Keratinocyte (primary cell): ENCODE measurements around the gene MTMR3. TPM values are rescaled to one million over a fixed set of nuclear protein-coding genes. Genes with fewer than 3 reads are reported as not detected.

Source experiments
- DNase-seq: peaks from one replicate; pipeline ENCODE4 v3.0.0-alpha.2; 2011; ENCODE audit warnings: low read depth, missing footprints, low spot score
- FAIRE-seq: peaks from 2 replicates; lab custom pipeline; 2011; peaks lifted over from hg19 to GRCh38; lab: Jason Lieb, UNC
- H2AFZ ChIP-seq: 2 replicates; pipeline ENCODE4 v1.6.0; 2012; ENCODE audit warnings: low read length, control low read depth, inconsistent platforms; ENCODE audit not compliant: control insufficient read depth
- H3K27ac ChIP-seq: 2 replicates; pipeline ENCODE4 v1.5.1; 2011; ENCODE audit warnings: low read length; ENCODE audit not compliant: control insufficient read depth, insufficient read depth
- H3K27me3 ChIP-seq: 3 replicates; pipeline ENCODE4 v1.6.0; 2011; ENCODE audit warnings: low read length; ENCODE audit not compliant: control insufficient read depth, insufficient read depth; ENCODE audit errors: extremely low read depth
- H3K36me3 ChIP-seq, 2 experiments: 2 replicates in 1 of 2; 3 replicates in 1 of 2; pipeline ENCODE4 v1.5.1; 2011; ENCODE audit warnings: low read length in 2 of 2, mild to moderate bottlenecking in 1 of 2; ENCODE audit not compliant: control insufficient read depth in 2 of 2, insufficient read depth in 2 of 2; ENCODE audit errors: extremely low read depth in 1 of 2
- H3K4me1 ChIP-seq: 3 replicates; pipeline ENCODE4 v1.5.1; 2011; ENCODE audit warnings: low read length; ENCODE audit not compliant: control insufficient read depth, insufficient read depth; ENCODE audit errors: extremely low read depth
- H3K4me2 ChIP-seq: 3 replicates; pipeline ENCODE4 v1.6.0; 2011; ENCODE audit warnings: low read depth, low read length; ENCODE audit not compliant: control insufficient read depth, insufficient read depth; ENCODE audit errors: extremely low read depth
- H3K4me3 ChIP-seq, 3 experiments: fragments of 200-600 bp in 1 of 3; sonication (generic) in 1 of 3; 2 replicates in 2 of 3; 3 replicates in 1 of 3; pipeline ENCODE4 v1.5.1; 2011 to 2016; ENCODE audit warnings: low read length in 3 of 3, mild to moderate bottlenecking in 3 of 3, control low read depth in 2 of 3, inconsistent platforms in 1 of 3, low read depth in 1 of 3, mixed read lengths in 1 of 3, mixed run types in 1 of 3, moderate library complexity in 1 of 3; ENCODE audit not compliant: control insufficient read depth in 2 of 3, insufficient read depth in 2 of 3; ENCODE audit errors: extremely low read depth in 1 of 3
- H3K79me2 ChIP-seq: 2 replicates; pipeline ENCODE4 v1.6.0; 2012; ENCODE audit warnings: low read length; ENCODE audit not compliant: control insufficient read depth, insufficient read depth
- H3K9ac ChIP-seq: 3 replicates; pipeline ENCODE4 v1.6.0; 2011; ENCODE audit warnings: low read length; ENCODE audit not compliant: control insufficient read depth, insufficient read depth; ENCODE audit errors: extremely low read depth
- H3K9me1 ChIP-seq: 3 replicates; pipeline ENCODE4 v1.6.0; 2011; ENCODE audit warnings: low read length; ENCODE audit not compliant: control insufficient read depth, insufficient read depth; ENCODE audit errors: extremely low read depth
- H3K9me3 ChIP-seq: 2 replicates; pipeline ENCODE4 v1.5.1; 2012; ENCODE audit warnings: low read depth, low read length; ENCODE audit not compliant: control insufficient read depth
- H4K20me1 ChIP-seq: 3 replicates; pipeline ENCODE4 v1.6.0; 2011; ENCODE audit warnings: low read length; ENCODE audit not compliant: control insufficient read depth, insufficient read depth; ENCODE audit errors: extremely low read depth
- EZH2 ChIP-seq: IDR thresholded peaks from one replicate; pipeline ENCODE4 v1.6.1; 2012; ENCODE audit warnings: inconsistent platforms, mild to moderate bottlenecking, low read length, moderate library complexity
- dilution Hi-C: fragments of 300-500 bp; cut with MboI; formaldehyde crosslinking; loops from one replicate; pipeline ENCODE4 v1.7.0; 2020; ENCODE audit warnings: low sequenced_read_pairs; ENCODE audit not compliant: extremely low pct_ligation_motif_present
- polyA plus RNA-seq, 5 experiments: library from polyadenylated mRNA; depleted of rRNA in 3 of 5; stranded (reverse) in 3 of 5; stranded (forward) in 1 of 5; unstranded in 1 of 5; fragments of >200 nt; gene quantifications; 1 replicate in 1 of 5; 2 replicates in 3 of 5; 3 replicates in 1 of 5; pipeline versions ENCODE4 v1.2.1 to v1.2.3, GENCODE V29; 2011 to 2012; ENCODE audit warnings: missing spikeins in 2 of 5, low read depth in 1 of 5, low replicate concordance in 1 of 5
- TF ChIP-seq, protein P1 (sequence below), 3 experiments: IDR thresholded peaks in 1 of 3; conservative IDR thresholded peaks in 1 of 3; optimal IDR thresholded peaks in 1 of 3; 2 replicates in 2 of 3; 3 replicates in 1 of 3; pipeline versions ENCODE3 to v1.5.1; 2011; ENCODE audit warnings: low read length in 3 of 3, mild to moderate bottlenecking in 3 of 3, moderate library complexity in 2 of 3, control low read depth in 1 of 3, inconsistent platforms in 1 of 3; ENCODE audit not compliant: insufficient read depth in 2 of 3; ENCODE audit errors: extremely low read depth in 1 of 3

Gene MTMR3
- polyA plus RNA-seq, 1 donor (not counting 4 experiments of a cell fraction or from before 2014, with no cell fraction given): 16.5 TPM

DNA sequence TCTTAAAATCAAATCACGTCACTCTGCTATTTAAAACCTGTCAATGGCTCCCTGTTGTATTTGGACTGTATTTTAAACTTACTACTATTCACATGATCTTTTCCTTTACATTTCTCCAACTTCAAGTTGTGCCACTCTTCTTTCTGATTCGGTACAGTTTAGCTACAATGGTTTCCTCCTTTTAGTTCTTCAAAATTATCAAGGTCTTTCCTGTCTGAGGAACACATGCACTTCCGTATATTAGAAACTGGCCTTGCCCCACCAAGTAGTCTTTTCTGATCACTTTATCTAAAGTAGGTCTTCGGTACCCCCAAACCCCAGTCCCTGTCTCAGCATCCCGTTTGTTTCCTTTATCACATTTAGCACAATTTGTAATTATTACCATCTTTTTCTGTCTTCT is 81.8 kb downstream of the MTMR3 start:
- no peaks in the 10 kb centered on the region for H3K9me3 ChIP-seq
- no peaks in the 10 kb centered on the region for H4K20me1 ChIP-seq
- no peaks in the 10 kb centered on the region for H3K27me3 ChIP-seq
- H3K9ac ChIP-seq: no peak overlapping the region
- H3K79me2 ChIP-seq: peaks cover 2% of the 10 kb centered on the region
- H3K36me3 ChIP-seq: peaks cover 0 to 3% of the 10 kb centered on the region in 2 experiments
- no peak overlapping the region for H3K4me2 ChIP-seq
- no peak overlapping the region for H3K27ac ChIP-seq
- FAIRE-seq (no peak), DNase-seq (no peak)
- no peaks in the 10 kb centered on the region for H3K4me1 ChIP-seq
- no peak for TF ChIP-seq EZH2
- TF ChIP-seq, protein P1, sequence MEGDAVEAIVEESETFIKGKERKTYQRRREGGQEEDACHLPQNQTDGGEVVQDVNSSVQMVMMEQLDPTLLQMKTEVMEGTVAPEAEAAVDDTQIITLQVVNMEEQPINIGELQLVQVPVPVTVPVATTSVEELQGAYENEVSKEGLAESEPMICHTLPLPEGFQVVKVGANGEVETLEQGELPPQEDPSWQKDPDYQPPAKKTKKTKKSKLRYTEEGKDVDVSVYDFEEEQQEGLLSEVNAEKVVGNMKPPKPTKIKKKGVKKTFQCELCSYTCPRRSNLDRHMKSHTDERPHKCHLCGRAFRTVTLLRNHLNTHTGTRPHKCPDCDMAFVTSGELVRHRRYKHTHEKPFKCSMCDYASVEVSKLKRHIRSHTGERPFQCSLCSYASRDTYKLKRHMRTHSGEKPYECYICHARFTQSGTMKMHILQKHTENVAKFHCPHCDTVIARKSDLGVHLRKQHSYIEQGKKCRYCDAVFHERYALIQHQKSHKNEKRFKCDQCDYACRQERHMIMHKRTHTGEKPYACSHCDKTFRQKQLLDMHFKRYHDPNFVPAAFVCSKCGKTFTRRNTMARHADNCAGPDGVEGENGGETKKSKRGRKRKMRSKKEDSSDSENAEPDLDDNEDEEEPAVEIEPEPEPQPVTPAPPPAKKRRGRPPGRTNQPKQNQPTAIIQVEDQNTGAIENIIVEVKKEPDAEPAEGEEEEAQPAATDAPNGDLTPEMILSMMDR (optimal IDR thresholded peaks at IDR 0.05 in 1 of 3, IDR thresholded peaks at IDR 0.05 in 1 of 3, conservative IDR thresholded peaks at IDR 0.05 in 1 of 3; ENCODE audit: extremely low read depth in 1 of 3, insufficient read depth in 2 of 3, low read length in 3 of 3): no peak
- H3K4me3 ChIP-seq: no peak overlapping the region
- H2AFZ ChIP-seq: no peak overlapping the region
- no peaks in the 10 kb centered on the region for H3K9me1 ChIP-seq
- dilution Hi-C loops: no loop called here

DNA sequence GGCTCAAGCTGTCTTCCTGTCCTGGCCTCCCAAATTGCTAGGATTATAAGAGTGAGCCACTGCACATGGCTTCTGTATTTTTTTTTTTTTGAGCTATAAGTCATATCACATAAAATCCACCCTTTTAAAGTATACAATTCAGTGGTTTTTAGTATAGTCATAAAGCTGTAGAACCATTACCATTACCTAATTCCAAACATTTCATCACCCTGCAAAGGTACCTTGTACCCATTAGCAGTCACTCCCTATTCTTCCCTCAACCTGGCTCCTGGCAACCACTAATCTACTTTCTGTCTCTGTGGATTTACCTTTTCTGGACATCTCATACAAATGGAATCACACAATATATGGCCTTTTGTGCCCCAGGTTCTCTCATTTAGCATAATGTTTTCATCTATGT is 84.5 kb downstream of the MTMR3 start:
- no peak for TF ChIP-seq EZH2
- TF ChIP-seq, protein P1 (optimal IDR thresholded peaks at IDR 0.05 in 1 of 3, IDR thresholded peaks at IDR 0.05 in 1 of 3, conservative IDR thresholded peaks at IDR 0.05 in 1 of 3; ENCODE audit: extremely low read depth in 1 of 3, insufficient read depth in 2 of 3, low read length in 3 of 3): no peak
- no peak overlapping the region for H3K9ac ChIP-seq
- H3K27ac ChIP-seq: no peak overlapping the region
- no peak overlapping the region for H2AFZ ChIP-seq
- H3K9me1 ChIP-seq: no peaks in the 10 kb centered on the region
- H3K4me2 ChIP-seq: no peak overlapping the region
- H4K20me1 ChIP-seq: no peaks in the 10 kb centered on the region
- H3K36me3 ChIP-seq: peaks cover 0 to 2% of the 10 kb centered on the region in 2 experiments
- peaks cover 2% of the 10 kb centered on the region for H3K79me2 ChIP-seq
- H3K27me3 ChIP-seq: no peaks in the 10 kb centered on the region
- no peaks in the 10 kb centered on the region for H3K9me3 ChIP-seq
- no peak for DNase-seq
- no peak for FAIRE-seq
- no peak overlapping the region for H3K4me3 ChIP-seq
- H3K4me1 ChIP-seq: no peaks in the 10 kb centered on the region
- dilution Hi-C loops: no loop called here
